Mammary epithelial cell (primary cell): ENCODE results near the gene TRIM42.

Experiments used
- CTCF ChIP-seq, 2 donors: IDR thresholded peaks in 1 of 2; conservative IDR thresholded peaks in 1 of 2; 2 replicates each; pipeline ENCODE4 v1.5.1; 2011 to 2012; ENCODE audit warnings: inconsistent platforms in 2 of 2, low read length in 2 of 2, mild to moderate bottlenecking in 2 of 2, control low read depth in 1 of 2, low read depth in 1 of 2; ENCODE audit not compliant: insufficient read depth in 1 of 2; ENCODE audit errors: extremely low read depth in 1 of 2
- EZH2 ChIP-seq: IDR thresholded peaks from 2 replicates; pipeline ENCODE4 v1.6.1; 2012; ENCODE audit warnings: low read length, inconsistent platforms, borderline replicate concordance

DNA sequence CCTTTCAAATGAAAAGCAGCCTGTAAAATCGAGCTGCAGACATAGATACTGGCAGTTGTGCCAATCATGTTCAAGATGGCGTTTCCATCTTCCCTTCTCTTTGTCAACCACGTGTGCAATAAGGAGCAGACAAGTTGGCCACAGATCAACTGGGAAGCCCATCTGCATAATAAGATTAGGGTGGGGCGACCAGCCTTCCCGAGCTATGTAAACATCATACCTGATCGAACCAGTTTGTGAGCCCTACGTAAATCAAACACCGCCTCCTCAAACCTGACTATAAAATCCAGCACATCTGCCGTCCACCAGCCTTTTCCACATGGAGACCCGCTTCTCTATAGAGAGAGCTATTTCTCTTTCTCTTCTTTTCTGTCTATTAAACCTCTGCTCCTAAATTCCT, 37.2 kb downstream of the TRIM42 start:
- TF ChIP-seq CTCF (conservative IDR thresholded peaks at IDR 0.05 in 1 of 2, IDR thresholded peaks at IDR 0.05 in 1 of 2; ENCODE audit: extremely low read depth in 1 of 2, insufficient read depth in 1 of 2, low read depth in 1 of 2, low read length in 2 of 2) (no peak), EZH2 (no peak)
